ENCODE measurements around the gene GRAMD1A.

DNA sequence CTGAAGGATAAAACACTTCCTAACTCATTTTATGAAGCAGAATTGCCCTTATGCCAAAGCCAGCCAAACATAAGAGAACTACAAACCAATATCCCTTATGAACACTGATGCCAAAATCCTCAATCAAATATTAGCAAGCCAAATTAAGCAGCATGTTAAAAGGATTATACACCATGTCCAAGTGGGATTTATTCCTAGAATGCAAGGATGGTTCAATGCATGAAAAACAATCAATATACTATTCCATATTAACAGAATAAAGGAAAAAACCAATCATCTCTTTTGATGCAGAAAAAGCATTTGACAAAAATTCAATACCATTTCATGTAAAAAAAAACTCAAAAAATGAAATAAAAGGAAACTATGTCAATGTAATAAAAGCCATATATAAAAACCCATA lies 47.0 kb upstream of the GRAMD1A start:
- TF ChIP-seq EZH2 (IDR thresholded peaks at IDR 0.05): no peak
- TF ChIP-seq FOXP2 (optimal IDR thresholded peaks at IDR 0.05; ENCODE audit: control extremely low read depth, extremely low read length, insufficient read depth): no peak
- TF ChIP-seq POLR2AphosphoS5 (IDR thresholded peaks at IDR 0.05; ENCODE audit: borderline replicate concordance, low read depth, low read length): no peak
